H9 (cell line): Measurements from ENCODE around the gene DBH. TPM values are rescaled to one million over a fixed set of nuclear protein-coding genes. Genes with fewer than 3 reads are reported as not detected.

Experiments
- DNase-seq: peaks from one replicate; pipeline ENCODE4 v3.0.0-alpha.2; 2017
- H2AFZ ChIP-seq: one replicate; pipeline ENCODE4 v1.6.1; 2013; ENCODE audit warnings: mild to moderate bottlenecking, low read length, control low read depth, moderate library complexity
- H2AK5ac ChIP-seq: 2 replicates; pipeline ENCODE4 v1.6.1; 2013; ENCODE audit warnings: low read length, control low read depth, mixed read lengths; ENCODE audit not compliant: insufficient read length
- H2BK120ac ChIP-seq: one replicate; pipeline ENCODE4 v1.6.1; 2013; ENCODE audit warnings: low read depth, mild to moderate bottlenecking, low read length, control low read depth, inconsistent platforms; ENCODE audit not compliant: poor library complexity, severe bottlenecking
- H2BK12ac ChIP-seq: 2 replicates; pipeline ENCODE4 v1.6.1; 2013; ENCODE audit warnings: low read length, control low read depth, mixed read lengths, low read depth; ENCODE audit not compliant: insufficient read length
- H2BK15ac ChIP-seq: 2 replicates; pipeline ENCODE4 v1.6.1; 2013; ENCODE audit warnings: low read depth, low read length, control low read depth
- H2BK20ac ChIP-seq: one replicate; pipeline ENCODE4 v1.6.1; 2013; ENCODE audit warnings: low read depth, mild to moderate bottlenecking, low read length, control low read depth, inconsistent platforms; ENCODE audit not compliant: poor library complexity, severe bottlenecking
- H2BK5ac ChIP-seq: 2 replicates; pipeline ENCODE4 v1.6.1; 2013; ENCODE audit warnings: low read length, control low read depth, mixed read lengths; ENCODE audit not compliant: insufficient read length
- H3K14ac ChIP-seq: 2 replicates; pipeline ENCODE4 v1.6.1; 2013; ENCODE audit warnings: low read length, control low read depth; ENCODE audit not compliant: insufficient read depth
- H3K18ac ChIP-seq: 2 replicates; pipeline ENCODE4 v1.6.1; 2013; ENCODE audit warnings: low read depth, mild to moderate bottlenecking, mixed read lengths, low read length, control low read depth; ENCODE audit not compliant: insufficient read length
- H3K23ac ChIP-seq: 2 replicates; pipeline ENCODE4 v1.6.1; 2013; ENCODE audit warnings: low read length, control low read depth, mixed read lengths, low read depth; ENCODE audit not compliant: insufficient read length
- H3K23me2 ChIP-seq: 2 replicates; pipeline ENCODE4 v1.6.1; 2013; ENCODE audit warnings: low read depth, mild to moderate bottlenecking, mixed read lengths, low read length, control low read depth; ENCODE audit not compliant: insufficient read length, poor library complexity, severe bottlenecking
- H3K27ac ChIP-seq: 2 replicates; pipeline ENCODE4 v1.5.1; 2013; ENCODE audit warnings: low read length, control low read depth, mixed read lengths, low read depth; ENCODE audit not compliant: insufficient read length
- H3K27me3 ChIP-seq: 2 replicates; pipeline ENCODE4 v1.6.1; 2013; ENCODE audit warnings: low read length, control low read depth, inconsistent platforms; ENCODE audit not compliant: insufficient read depth
- H3K4ac ChIP-seq: 2 replicates; pipeline ENCODE4 v1.6.1; 2013; ENCODE audit warnings: low read depth, mild to moderate bottlenecking, control low read depth, inconsistent platforms, low read length, moderate library complexity
- H3K4me1 ChIP-seq: 2 replicates; pipeline ENCODE4 v1.6.1; 2013; ENCODE audit warnings: low read length, control low read depth, inconsistent platforms; ENCODE audit not compliant: insufficient read depth
- H3K4me2 ChIP-seq: 2 replicates; pipeline ENCODE4 v1.6.1; 2013; ENCODE audit warnings: low read length, control low read depth, mixed read lengths; ENCODE audit not compliant: insufficient read length, insufficient read depth
- H3K56ac ChIP-seq: 2 replicates; pipeline ENCODE4 v1.6.1; 2013; ENCODE audit warnings: low read depth, mild to moderate bottlenecking, mixed read lengths, low read length, control low read depth; ENCODE audit not compliant: insufficient read length
- H3K79me1 ChIP-seq: 2 replicates; pipeline ENCODE4 v1.6.1; 2013; ENCODE audit warnings: low read depth, mild to moderate bottlenecking, moderate library complexity, low read length, control low read depth, inconsistent platforms; ENCODE audit not compliant: insufficient read depth, poor library complexity, severe bottlenecking
- H3K79me2 ChIP-seq: 2 replicates; pipeline ENCODE4 v1.6.1; 2013; ENCODE audit warnings: low read length, control low read depth, inconsistent platforms; ENCODE audit not compliant: insufficient read depth
- H3K9ac ChIP-seq: 2 replicates; pipeline ENCODE4 v1.6.1; 2013; ENCODE audit warnings: low read length, control low read depth, mixed read lengths; ENCODE audit not compliant: insufficient read length; ENCODE audit errors: extremely low read depth
- H3K9me3 ChIP-seq: one replicate; pipeline ENCODE4 v1.6.1; 2013; ENCODE audit warnings: low read depth, low read length, inconsistent platforms; ENCODE audit not compliant: control insufficient read depth
- H3T11ph ChIP-seq: one replicate; pipeline ENCODE4 v1.6.1; 2013; ENCODE audit warnings: mild to moderate bottlenecking, low read length, control low read depth, inconsistent platforms
- H4K20me1 ChIP-seq: one replicate; pipeline ENCODE4 v1.6.1; 2013; ENCODE audit not compliant: control insufficient read depth, insufficient read length, insufficient read depth
- H4K5ac ChIP-seq: 2 replicates; pipeline ENCODE4 v1.6.1; 2013; ENCODE audit warnings: low read depth, mild to moderate bottlenecking, mixed read lengths, low read length, control low read depth; ENCODE audit not compliant: insufficient read length
- H4K8ac ChIP-seq: replicated peaks from 2 replicates; pipeline ENCODE4 v1.6.1; 2013; ENCODE audit warnings: low read length, control low read depth, mixed read lengths, low read depth; ENCODE audit not compliant: insufficient read length
- H4K91ac ChIP-seq: 2 replicates; pipeline ENCODE4 v1.6.1; 2013; ENCODE audit warnings: low read depth, mild to moderate bottlenecking, moderate library complexity, mixed read lengths, low read length, control low read depth; ENCODE audit not compliant: insufficient read length
- H3K27ac Mint-ChIP-seq, 3 experiments: 2 replicates in 2 of 3; 3 replicates in 1 of 3; pipeline ENCODE4 v1.8.0; 2020 to 2021; ENCODE audit warnings: mixed read lengths in 3 of 3, mild to moderate bottlenecking in 1 of 3, moderate library complexity in 1 of 3
- H3K27me3 Mint-ChIP-seq: 2 replicates; pipeline ENCODE4 v1.8.0; 2021; ENCODE audit warnings: low read depth, mild to moderate bottlenecking, moderate library complexity, mixed read lengths
- H3K36me3 Mint-ChIP-seq, 3 experiments: 2 replicates in 2 of 3; 3 replicates in 1 of 3; pipeline ENCODE4 v1.8.0; 2020 to 2021; ENCODE audit warnings: low read depth in 3 of 3, mixed read lengths in 3 of 3; ENCODE audit not compliant: insufficient read depth in 1 of 3
- H3K4me1 Mint-ChIP-seq, 2 experiments: 2 replicates each; pipeline ENCODE4 v1.8.0; 2020; ENCODE audit warnings: mixed read lengths in 2 of 2
- H3K4me3 Mint-ChIP-seq, 2 experiments: 2 replicates in 1 of 2; 3 replicates in 1 of 2; pipeline ENCODE4 v1.8.0; 2020 to 2021; ENCODE audit warnings: mild to moderate bottlenecking in 2 of 2, mixed read lengths in 2 of 2, moderate library complexity in 1 of 2
- H3K9me3 Mint-ChIP-seq, 2 experiments: 2 replicates in 1 of 2; 3 replicates in 1 of 2; pipeline ENCODE4 v1.8.0; 2020; ENCODE audit warnings: mild to moderate bottlenecking in 2 of 2, mixed read lengths in 2 of 2, moderate library complexity in 1 of 2
- WGBS: extraction: QIAGEN DNeasy Blood & Tissue Kit; methylation state at CpG from one replicate; pipeline ENCODE4 v1.1.7; 2013; ENCODE audit warnings: missing lambda C conversion rate, low lambda C conversion rate, mixed read lengths; ENCODE audit not compliant: insufficient read length; ENCODE audit errors: extremely low coverage; 5-methylcytosine and 5-hydroxymethylcytosine counted together
- total RNA-seq: library from RNA; stranded (reverse); gene quantifications from 2 replicates; pipeline ENCODE4 v1.2.1, GENCODE V29; 2021
- TF ChIP-seq, protein P1 (sequence below): fragments of 200-600 bp; sonication (generic); conservative IDR thresholded peaks from 3 replicates; pipeline ENCODE4 v1.8.0; 2021; ENCODE audit warnings: antibody characterized with exemption, mild to moderate bottlenecking

Gene DBH
- total RNA-seq, 1 experiment from 2014 or later, result not detected

DNA sequence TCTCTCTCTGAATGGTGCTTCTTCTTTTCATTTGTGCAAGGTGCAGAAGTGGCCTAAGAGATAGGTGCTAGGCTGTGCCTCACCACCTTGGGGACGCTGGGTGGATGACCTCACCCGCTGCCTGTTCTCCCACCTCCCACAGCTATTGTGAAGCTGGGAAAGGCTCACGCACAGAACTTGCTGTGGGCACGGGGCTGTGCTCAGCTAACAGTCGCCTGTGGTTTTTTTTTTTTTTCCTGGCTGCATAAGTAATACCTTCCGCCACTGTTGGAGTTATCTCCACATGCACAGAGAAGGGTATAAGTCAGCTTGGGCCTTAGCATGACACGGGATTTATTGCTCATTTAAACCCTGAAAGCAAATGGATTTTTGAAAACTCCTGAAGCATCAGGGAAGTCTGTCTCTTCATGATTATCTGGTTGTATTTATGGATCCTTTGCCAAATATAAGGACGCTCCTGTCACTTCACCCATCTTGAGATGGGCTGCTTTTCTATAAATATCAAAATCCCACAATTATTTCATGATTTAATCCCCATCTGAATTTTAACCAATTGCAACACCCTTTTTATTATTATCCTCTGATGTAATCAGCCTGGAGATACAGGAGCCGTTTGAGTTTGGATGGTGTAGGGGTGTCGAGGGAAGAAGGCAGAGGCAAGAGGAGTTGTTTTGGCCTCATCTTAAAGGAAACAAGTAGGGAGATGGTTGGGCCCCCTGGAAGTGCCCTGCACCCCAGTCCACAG is 9.0 kb downstream of the DBH start:
- Mint-ChIP-seq H3K9me3 (no peaks in the 10 kb centered on the region), H3K27ac (no peak overlapping the region), H3K27me3 (peaks cover 14% of the 10 kb centered on the region), H3K4me3 (no peak overlapping the region), H3K4me1 (peaks cover 7 to 16% of the 10 kb centered on the region in 2 experiments; a peak in 3 of 4 replicates), H3K36me3 (no peaks in the 10 kb centered on the region)
- no peaks in the 10 kb centered on the region for H4K20me1 ChIP-seq
- no peak overlapping the region for H2AK5ac ChIP-seq
- H3K56ac ChIP-seq, result no peak overlapping the region
- H3K79me1 ChIP-seq, result no peaks in the 10 kb centered on the region
- no peak overlapping the region for H4K5ac ChIP-seq
- H2BK15ac ChIP-seq, result no peak overlapping the region
- H3K27ac ChIP-seq, result no peak overlapping the region
- no peak overlapping the region for H2AFZ ChIP-seq
- no peak overlapping the region for H3K18ac ChIP-seq
- no peak overlapping the region for H4K91ac ChIP-seq
- no peaks in the 10 kb centered on the region for H3K9me3 ChIP-seq
- H4K8ac ChIP-seq, result no peak overlapping the region
- H2BK12ac ChIP-seq, result no peak overlapping the region
- no peak overlapping the region; the same call in 1 of the 2 replicates for H3K14ac ChIP-seq
- no peak for DNase-seq
- no peaks in the 10 kb centered on the region for H3K27me3 ChIP-seq
- H3K23me2 ChIP-seq, result no peaks in the 10 kb centered on the region
- H3K79me2 ChIP-seq, result no peaks in the 10 kb centered on the region
- no peak overlapping the region for H2BK120ac ChIP-seq
- no peaks in the 10 kb centered on the region for H3K4me1 ChIP-seq
- TF ChIP-seq, protein P1, sequence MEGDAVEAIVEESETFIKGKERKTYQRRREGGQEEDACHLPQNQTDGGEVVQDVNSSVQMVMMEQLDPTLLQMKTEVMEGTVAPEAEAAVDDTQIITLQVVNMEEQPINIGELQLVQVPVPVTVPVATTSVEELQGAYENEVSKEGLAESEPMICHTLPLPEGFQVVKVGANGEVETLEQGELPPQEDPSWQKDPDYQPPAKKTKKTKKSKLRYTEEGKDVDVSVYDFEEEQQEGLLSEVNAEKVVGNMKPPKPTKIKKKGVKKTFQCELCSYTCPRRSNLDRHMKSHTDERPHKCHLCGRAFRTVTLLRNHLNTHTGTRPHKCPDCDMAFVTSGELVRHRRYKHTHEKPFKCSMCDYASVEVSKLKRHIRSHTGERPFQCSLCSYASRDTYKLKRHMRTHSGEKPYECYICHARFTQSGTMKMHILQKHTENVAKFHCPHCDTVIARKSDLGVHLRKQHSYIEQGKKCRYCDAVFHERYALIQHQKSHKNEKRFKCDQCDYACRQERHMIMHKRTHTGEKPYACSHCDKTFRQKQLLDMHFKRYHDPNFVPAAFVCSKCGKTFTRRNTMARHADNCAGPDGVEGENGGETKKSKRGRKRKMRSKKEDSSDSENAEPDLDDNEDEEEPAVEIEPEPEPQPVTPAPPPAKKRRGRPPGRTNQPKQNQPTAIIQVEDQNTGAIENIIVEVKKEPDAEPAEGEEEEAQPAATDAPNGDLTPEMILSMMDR, result no peak
- no peak overlapping the region for H3K9ac ChIP-seq
- H2BK20ac ChIP-seq, result no peak overlapping the region
- no peak overlapping the region for H3T11ph ChIP-seq
- no peak overlapping the region for H3K4ac ChIP-seq
- WGBS, result no CpG with 5 or more reads among the region's 10 CpGs
- H3K4me2 ChIP-seq, result no peak overlapping the region
- no peak overlapping the region for H2BK5ac ChIP-seq
- no peak overlapping the region for H3K23ac ChIP-seq
